ENCODE measurements around the gene AKAP10.
"Not testable (repeated sequence)": the region's sequence is repeated elsewhere in the genome, so short reads cannot be mapped to it uniquely, and the experiment has no call there.

The AKAP10 gene

GRCh38 chr17:19935169-19935568, 42.5 kb downstream of the AKAP10 start:
- no peak for DNase-seq (ENCODE audit: extremely low read depth in 1 of 2, low read depth in 1 of 2)

- no peak for DNase-seq (ENCODE audit: extremely low read depth in 1 of 2, low read depth in 1 of 2)
Measured at GRCh38 chr17:19933628-19934027, 44.0 kb downstream of the AKAP10 start.

GRCh38 chr17:19933221-19933620, 44.4 kb downstream of the AKAP10 start:
- no peak for DNase-seq (ENCODE audit: extremely low read depth in 1 of 2, low read depth in 1 of 2)

- no peak for DNase-seq (ENCODE audit: extremely low read depth in 1 of 2, low read depth in 1 of 2)
Measured at GRCh38 chr17:19928299-19928698, 49.3 kb downstream of the AKAP10 start.

- no peak for DNase-seq (ENCODE audit: extremely low read depth in 1 of 2, low read depth in 1 of 2)
Measured at GRCh38 chr17:19915245-19915978, 62.2 kb downstream of the AKAP10 start.

GRCh38 chr17:19911033-19911432, 66.6 kb downstream of the AKAP10 start:
- DNase-seq (ENCODE audit: extremely low read depth in 1 of 2, low read depth in 1 of 2): no peak

- no peak for DNase-seq (ENCODE audit: extremely low read depth in 1 of 2, low read depth in 1 of 2)
Measured at GRCh38 chr17:19909139-19909538, 68.5 kb downstream of the AKAP10 start.

GRCh38 chr17:19905502-19905901, 72.1 kb downstream of the AKAP10 start:
- DNase-seq (ENCODE audit: extremely low read depth in 1 of 2, low read depth in 1 of 2): no peak

- DNase-seq (ENCODE audit: extremely low read depth in 1 of 2, low read depth in 1 of 2): no peak
Measured at GRCh38 chr17:19904924-19905323, 72.7 kb downstream of the AKAP10 start.

GRCh38 chr17:19904412-19904811, 73.2 kb downstream of the AKAP10 start:
- no peak for DNase-seq (ENCODE audit: extremely low read depth in 1 of 2, low read depth in 1 of 2)

GRCh38 chr17:19900809-19901208, 76.8 kb downstream of the AKAP10 start:
- no peak for DNase-seq (ENCODE audit: extremely low read depth in 1 of 2, low read depth in 1 of 2)

GRCh38 chr17:19897903-19898302, 79.7 kb downstream of the AKAP10 start:
- no peak for DNase-seq (ENCODE audit: extremely low read depth in 1 of 2, low read depth in 1 of 2)

- no peak for DNase-seq (ENCODE audit: extremely low read depth in 1 of 2, low read depth in 1 of 2)
Measured at GRCh38 chr17:19897090-19897837, 80.4 kb downstream of the AKAP10 start.

GRCh38 chr17:19896679-19897078, 80.9 kb downstream of the AKAP10 start:
- DNase-seq (ENCODE audit: extremely low read depth in 1 of 2, low read depth in 1 of 2): no peak

- not testable (repeated sequence) for DNase-seq (ENCODE audit: extremely low read depth in 1 of 2, low read depth in 1 of 2)
Measured at GRCh38 chr17:19890554-19890953, 87.1 kb downstream of the AKAP10 start.

- DNase-seq (ENCODE audit: extremely low read depth in 1 of 2, low read depth in 1 of 2): not testable (repeated sequence)
Measured at GRCh38 chr17:19890001-19890400, 87.6 kb downstream of the AKAP10 start.

- no peak for DNase-seq (ENCODE audit: extremely low read depth in 1 of 2, low read depth in 1 of 2)
Measured at GRCh38 chr17:19886116-19886515, 91.5 kb downstream of the AKAP10 start.

GRCh38 chr17:19883537-19884215, 94.0 kb downstream of the AKAP10 start:
- no peak for DNase-seq (ENCODE audit: extremely low read depth in 1 of 2, low read depth in 1 of 2)

GRCh38 chr17:19880393-19880792, 97.2 kb downstream of the AKAP10 start:
- no peak for DNase-seq (ENCODE audit: extremely low read depth in 1 of 2, low read depth in 1 of 2)

GRCh38 chr17:19877364-19877945, 100.2 kb downstream of the AKAP10 start:
- DNase-seq (ENCODE audit: extremely low read depth in 1 of 2, low read depth in 1 of 2): no peak

- peak in 1 of 2 donors; percentile 24 for DNase-seq (ENCODE audit: extremely low read depth in 1 of 2, low read depth in 1 of 2)
Measured at GRCh38 chr17:19876529-19877161, 101.0 kb downstream of the AKAP10 start.
